Measurements from ENCODE around the gene ACTMAP.
A peak's percentile ranks its signal among the peaks of the same experiment; 100 is the strongest.

The ACTMAP gene

GRCh38 chr19:40780582-40780981, 30.3 kb upstream of the ACTMAP start:
- no peak overlapping the region for H3K4me3 ChIP-seq (ENCODE audit: low read depth, low read length)
- TF ChIP-seq CTCF (IDR thresholded peaks at IDR 0.05; ENCODE audit: borderline replicate concordance, insufficient read depth, low read depth, low read length) = no peak

- TF ChIP-seq CTCF (IDR thresholded peaks at IDR 0.05; ENCODE audit: borderline replicate concordance, insufficient read depth, low read depth, low read length) = no peak
- H3K4me3 ChIP-seq (ENCODE audit: low read depth, low read length) = peak overlapping the region; percentile 52
These were observed 28.5 kb upstream of the ACTMAP start for GRCh38 chr19:40778706-40779284.

GRCh38 chr19:40777937-40778705, 27.8 kb upstream of the ACTMAP start, which contains the start of gene RAB4B:
Gene RAB4B (plus strand): TSS chr19:40778247. CDS start chr19:40778376, 129 bp downstream.
- no peak for TF ChIP-seq CTCF (IDR thresholded peaks at IDR 0.05; ENCODE audit: borderline replicate concordance, insufficient read depth, low read depth, low read length)
- peak within 1 kb of the TSS; percentile 55 for H3K4me3 ChIP-seq (ENCODE audit: low read depth, low read length)

- peak overlapping the region; percentile 55 for H3K4me3 ChIP-seq (ENCODE audit: low read depth, low read length)
- TF ChIP-seq CTCF (IDR thresholded peaks at IDR 0.05; ENCODE audit: borderline replicate concordance, insufficient read depth, low read depth, low read length) = no peak
These were observed 27.3 kb upstream of the ACTMAP start for GRCh38 chr19:40777645-40777936.

- peak overlapping the region; percentile 55 for H3K4me3 ChIP-seq (ENCODE audit: low read depth, low read length)
- TF ChIP-seq CTCF (IDR thresholded peaks at IDR 0.05; ENCODE audit: borderline replicate concordance, insufficient read depth, low read depth, low read length) = no peak
These were observed 26.8 kb upstream of the ACTMAP start for GRCh38 chr19:40776932-40777644.

DNA sequence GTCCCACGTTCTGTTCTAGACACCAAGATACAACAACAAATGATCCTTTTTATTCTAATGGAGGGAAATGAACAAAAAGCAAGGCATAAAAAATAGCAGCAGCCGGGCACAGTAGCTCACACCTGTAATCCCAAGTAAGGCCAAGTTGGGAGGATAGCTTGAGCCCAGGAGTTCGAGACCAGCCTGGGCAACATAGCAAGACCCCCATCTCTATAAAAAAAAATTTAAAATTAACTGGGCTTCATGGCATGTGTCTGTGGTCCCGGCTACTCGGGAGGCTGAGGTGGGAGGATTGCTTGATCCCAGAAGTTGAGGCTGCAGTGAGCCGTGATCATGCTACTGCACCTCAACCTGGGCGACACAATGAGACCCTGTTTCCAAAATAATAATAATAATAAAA, 26.1 kb upstream of the ACTMAP start:
- no peak overlapping the region for H3K4me3 ChIP-seq (ENCODE audit: low read depth, low read length)
- no peak for TF ChIP-seq CTCF (IDR thresholded peaks at IDR 0.05; ENCODE audit: borderline replicate concordance, insufficient read depth, low read depth, low read length)
